ENCODE measurements around the gene TMEM169.

- TF ChIP-seq CTCF (IDR thresholded peaks at IDR 0.05; ENCODE audit: insufficient read depth, low read depth, low read length) = no peak
- TF ChIP-seq EZH2 (IDR thresholded peaks at IDR 0.05; ENCODE audit: insufficient read depth, low read length) = no peak
Measured at GRCh38 chr2:216069028-216069427, 12.7 kb upstream of the TMEM169 start.
